WTC11 (cell line): Measurements from ENCODE around the gene LYPD1. TPM values are rescaled to one million over a fixed set of nuclear protein-coding genes. Genes with fewer than 3 reads are reported as not detected.

ENCODE experiments used
- ATAC-seq: fragments of 200-7000 bp; cut with Tn5 transposase; 2 replicates; pipeline ENCODE4 v1.10.0; 2021; ENCODE audit warnings: mild to moderate bottlenecking, moderate library complexity
- CTCF ChIA-PET: fragments of 300-600 bp; sonication (Branson Sonifier 250); formaldehyde crosslinking; loops from one replicate; lab custom pipeline; 2021; ENCODE audit warnings: antibody characterized with exemption; lab: Charles Lee
- POLR2A ChIA-PET: fragments of 350-600 bp; sonication (Branson Sonifier 250); formaldehyde crosslinking; loops from one replicate; lab custom pipeline; 2021; ENCODE audit warnings: antibody characterized with exemption; lab: Charles Lee
- DNase-seq: peaks from one replicate; pipeline ENCODE4 v3.0.0; 2021; ENCODE audit warnings: low spot score
- H3K27ac Mint-ChIP-seq: 2 replicates; pipeline ENCODE4 v1.8.0; 2021; ENCODE audit warnings: mixed read lengths
- H3K27me3 Mint-ChIP-seq: 2 replicates; pipeline ENCODE4 v1.8.0; 2021; ENCODE audit warnings: low read depth, mild to moderate bottlenecking, moderate library complexity, mixed read lengths
- H3K36me3 Mint-ChIP-seq: 2 replicates; pipeline ENCODE4 v1.8.0; 2021; ENCODE audit warnings: mixed read lengths
- H3K4me1 Mint-ChIP-seq: 2 replicates; pipeline ENCODE4 v1.8.0; 2022; ENCODE audit warnings: mixed read lengths
- H3K4me3 Mint-ChIP-seq: 2 replicates; pipeline ENCODE4 v1.8.0; 2021; ENCODE audit warnings: mild to moderate bottlenecking, moderate library complexity, mixed read lengths
- H3K9me3 Mint-ChIP-seq: 2 replicates; pipeline ENCODE4 v1.8.0; 2021; ENCODE audit warnings: mixed read lengths
- ATF2 ChIP-seq: sonication (generic); formaldehyde crosslinking; IDR thresholded peaks from 2 replicates; pipeline ENCODE4 v1.8.1; 2022; ENCODE audit warnings: low read depth, missing genetic modification reagents, borderline replicate concordance
- ATF6 ChIP-seq: sonication (generic); formaldehyde crosslinking; IDR thresholded peaks from 2 replicates; pipeline ENCODE4 v1.8.1; 2023; ENCODE audit warnings: mild to moderate bottlenecking, missing genetic modification reagents
- CBFB ChIP-seq: sonication (generic); formaldehyde crosslinking; IDR thresholded peaks from 2 replicates; pipeline ENCODE4 v1.8.1; 2022; ENCODE audit warnings: mild to moderate bottlenecking, low read depth, missing genetic modification reagents
- CTCF ChIP-seq: fragments of 200-600 bp; IDR thresholded peaks from 2 replicates; pipeline ENCODE4 v1.8.0; 2022; ENCODE audit warnings: antibody characterized with exemption
- FOXK1 ChIP-seq: sonication (generic); formaldehyde crosslinking; IDR thresholded peaks from 2 replicates; pipeline ENCODE4 v1.8.0; 2022; ENCODE audit warnings: mild to moderate bottlenecking, moderate library complexity, missing genetic modification reagents
- GABPB1 ChIP-seq: sonication (generic); formaldehyde crosslinking; IDR thresholded peaks from 2 replicates; pipeline ENCODE4 v1.8.1; 2023; ENCODE audit warnings: mild to moderate bottlenecking, missing genetic modification reagents
- HMGA2 ChIP-seq: fragments of 250-450 bp; sonication (Bioruptor Pico); IDR thresholded peaks from 2 replicates; pipeline ENCODE4 v1.4.0; 2021; ENCODE audit warnings: mild to moderate bottlenecking, moderate library complexity
- NFATC4 ChIP-seq: fragments of 250-450 bp; sonication (Bioruptor Pico); IDR thresholded peaks from 2 replicates; pipeline ENCODE4 v1.9.0; 2021; ENCODE audit warnings: mild to moderate bottlenecking
- SOX15 ChIP-seq: fragments of 250-450 bp; sonication (Bioruptor Pico); IDR thresholded peaks from 2 replicates; pipeline ENCODE4 v1.9.0; 2021; ENCODE audit warnings: mild to moderate bottlenecking
- ZNF138 ChIP-seq: sonication (generic); formaldehyde crosslinking; conservative IDR thresholded peaks from 2 replicates; pipeline ENCODE4 v1.8.1; 2022; ENCODE audit warnings: mild to moderate bottlenecking, moderate library complexity, missing genetic modification reagents
- ZNF671 ChIP-seq: fragments of 250-450 bp; sonication (Bioruptor Pico); IDR thresholded peaks from 2 replicates; pipeline ENCODE4 v1.8.0; 2021; ENCODE audit warnings: mild to moderate bottlenecking
- total RNA-seq: library from RNA; stranded (reverse); gene quantifications from 3 replicates; pipeline ENCODE4 v1.2.3, GENCODE V29; 2021

Gene LYPD1
- total RNA-seq, 1 experiment from 2014 or later: 2.8 TPM

GRCh38 chr2:132632000-132632649 is 37.9 kb downstream of the LYPD1 start:
- H3K9me3 Mint-ChIP-seq: peaks cover 9% of the 10 kb centered on the region
- DNase-seq (no peak), ATAC-seq (no peak)
- no peaks in the 10 kb centered on the region; the same call in 1 of the 2 replicates for H3K27me3 Mint-ChIP-seq
- CTCF ChIA-PET: interaction anchor here (1.2 kb wide), 1 partner anchor 19 kb away, joined by 4 read pairs; no protein-coding TSS in a partner anchor
- peaks cover 11% of the 10 kb centered on the region for H3K4me1 Mint-ChIP-seq
- TF ChIP-seq HMGA2 (CRISPR knock-in tag) (0 out of 2 replicates have a peak, but pooled peaks have one; percentile 4), ZNF138 (CRISPR knock-in tag) (no peak), ATF6 (CRISPR knock-in tag) (no peak)
- no peak overlapping the region for H3K4me3 Mint-ChIP-seq
- no peak overlapping the region for H3K27ac Mint-ChIP-seq
- POLR2A ChIA-PET: no interaction called here
- H3K36me3 Mint-ChIP-seq: no peaks in the 10 kb centered on the region; the same call in 1 of the 2 replicates

- ATAC-seq (no peak), DNase-seq (no peak)
- H3K4me3 Mint-ChIP-seq: no peak overlapping the region
- POLR2A ChIA-PET: no interaction called here
- peaks cover 7% of the 10 kb centered on the region for H3K36me3 Mint-ChIP-seq
- H3K27me3 Mint-ChIP-seq: peaks cover 4% of the 10 kb centered on the region; the same call in 1 of the 2 replicates
- H3K4me1 Mint-ChIP-seq: peaks cover 28% of the 10 kb centered on the region
- no peak for TF ChIP-seq ATF2 (CRISPR knock-in tag)
- TF ChIP-seq FOXK1 (CRISPR knock-in tag): no peak
- no peak overlapping the region for H3K27ac Mint-ChIP-seq
- CTCF ChIA-PET: interaction anchor here (0.6 kb wide), 1 partner anchor 48 kb away, joined by 4 read pairs; no protein-coding TSS in a partner anchor
- peaks cover 15% of the 10 kb centered on the region for H3K9me3 Mint-ChIP-seq
Measured at GRCh38 chr2:132627536-132627935, 42.5 kb downstream of the LYPD1 start.

- POLR2A ChIA-PET: no interaction called here
- Mint-ChIP-seq H3K9me3 (peaks cover 15% of the 10 kb centered on the region), H3K27me3 (peaks cover 4% of the 10 kb centered on the region; the same call in 1 of the 2 replicates), H3K4me3 (no peak overlapping the region), H3K4me1 (peaks cover 25% of the 10 kb centered on the region), H3K27ac (peak overlapping the region; percentile 50; the same call in 1 of the 2 replicates), H3K36me3 (peaks cover 7% of the 10 kb centered on the region)
- no peak for ATAC-seq
- CTCF ChIA-PET: interaction anchor here (0.5 kb wide), 1 partner anchor 28 kb away, joined by 4 read pairs; no protein-coding TSS in a partner anchor
- TF ChIP-seq NFATC4 (CRISPR knock-in tag) (no peak), CTCF (no peak), ZNF671 (CRISPR knock-in tag) (no peak), CBFB (CRISPR knock-in tag) (no peak), ATF6 (CRISPR knock-in tag) (no peak), SOX15 (no peak), GABPB1 (CRISPR knock-in tag) (no peak), HMGA2 (CRISPR knock-in tag) (no peak)
- DNase-seq: no peak
Measured at GRCh38 chr2:132623096-132623839, 46.7 kb downstream of the LYPD1 start.
